Astrocyte (in vitro differentiated cells and primary cell): ENCODE measurements around the gene CORO2B. TPM values are rescaled to one million over a fixed set of nuclear protein-coding genes. Genes with fewer than 3 reads are reported as not detected.
A peak's percentile ranks its signal among the peaks of the same experiment; 100 is the strongest.

Experiments used
- DNase-seq: peaks from one replicate; pipeline ENCODE4 v3.0.0-alpha.2; 2010; ENCODE audit warnings: low read depth
- FAIRE-seq: peaks from 2 replicates; lab custom pipeline; 2011; peaks lifted over from hg19 to GRCh38; lab: Jason Lieb, UNC
- H2AFZ ChIP-seq: 2 replicates; pipeline ENCODE4 v1.6.0; 2012; ENCODE audit warnings: low read depth, low read length, inconsistent platforms
- H3K27ac ChIP-seq: 2 replicates; pipeline ENCODE4 v1.5.1; 2011; ENCODE audit warnings: low read depth, low read length, inconsistent platforms
- H3K27me3 ChIP-seq: 2 replicates; pipeline ENCODE4 v1.6.0; 2011; ENCODE audit warnings: low read length, inconsistent platforms; ENCODE audit not compliant: insufficient read depth
- H3K36me3 ChIP-seq: 2 replicates; pipeline ENCODE4 v1.5.1; 2011; ENCODE audit warnings: low read length, inconsistent platforms; ENCODE audit not compliant: insufficient read depth
- H3K4me1 ChIP-seq: 2 replicates; pipeline ENCODE4 v1.5.1; 2011; ENCODE audit warnings: low read length, inconsistent platforms; ENCODE audit not compliant: insufficient read depth
- H3K4me2 ChIP-seq: 2 replicates; pipeline ENCODE4 v1.6.0; 2012; ENCODE audit warnings: low read length, inconsistent platforms
- H3K4me3 ChIP-seq: 2 replicates; pipeline ENCODE4 v1.5.1; 2011; ENCODE audit warnings: low read depth, mild to moderate bottlenecking, low read length, inconsistent platforms; ENCODE audit not compliant: insufficient read depth
- H3K79me2 ChIP-seq: 2 replicates; pipeline ENCODE4 v1.6.0; 2012; ENCODE audit warnings: mild to moderate bottlenecking, low read length, inconsistent platforms; ENCODE audit not compliant: insufficient read depth
- H3K9ac ChIP-seq: 2 replicates; pipeline ENCODE4 v1.6.0; 2012; ENCODE audit warnings: mild to moderate bottlenecking, low read length, inconsistent platforms
- H3K9me3 ChIP-seq: 2 replicates; pipeline ENCODE4 v1.5.1; 2012; ENCODE audit warnings: low read depth, mild to moderate bottlenecking, low read length, inconsistent platforms; ENCODE audit not compliant: insufficient read depth
- H4K20me1 ChIP-seq: 2 replicates; pipeline ENCODE4 v1.6.0; 2012; ENCODE audit warnings: low read length, inconsistent platforms; ENCODE audit not compliant: insufficient read depth
- H3K27ac Mint-ChIP-seq: one replicate; pipeline ENCODE4 v1.8.0; 2021; ENCODE audit warnings: mild to moderate bottlenecking, mixed read lengths; ENCODE audit not compliant: unreplicated experiment
- H3K27me3 Mint-ChIP-seq: one replicate; pipeline ENCODE4 v1.8.0; 2021; ENCODE audit warnings: low read depth, mixed read lengths; ENCODE audit not compliant: unreplicated experiment
- H3K36me3 Mint-ChIP-seq: one replicate; pipeline ENCODE4 v1.8.0; 2021; ENCODE audit warnings: low read depth, mixed read lengths; ENCODE audit not compliant: unreplicated experiment
- H3K4me1 Mint-ChIP-seq: one replicate; pipeline ENCODE4 v1.8.0; 2021; ENCODE audit warnings: low read depth, mixed read lengths; ENCODE audit not compliant: unreplicated experiment
- H3K4me3 Mint-ChIP-seq: one replicate; pipeline ENCODE4 v1.8.0; 2021; ENCODE audit warnings: mild to moderate bottlenecking, moderate library complexity, mixed read lengths; ENCODE audit not compliant: unreplicated experiment
- H3K9me3 Mint-ChIP-seq: one replicate; pipeline ENCODE4 v1.8.0; 2021; ENCODE audit warnings: mild to moderate bottlenecking, mixed read lengths; ENCODE audit not compliant: unreplicated experiment
- CTCF ChIP-seq: IDR thresholded peaks from 2 replicates; pipeline ENCODE4 v1.5.1; 2011; ENCODE audit warnings: low read depth, mild to moderate bottlenecking, inconsistent platforms, low read length, moderate library complexity; ENCODE audit not compliant: insufficient read depth
- EZH2 ChIP-seq: IDR thresholded peaks from 2 replicates; pipeline ENCODE4 v1.6.1; 2012; ENCODE audit warnings: mild to moderate bottlenecking, low read length, inconsistent platforms; ENCODE audit not compliant: insufficient read depth
- total RNA-seq: library from RNA; stranded (reverse); gene quantifications from 2 replicates; pipeline ENCODE4 v1.2.1, GENCODE V29; 2021

The CORO2B gene
- total RNA-seq, 1 donor from 2014 or later: 7.4 TPM

- Mint-ChIP-seq H3K4me1 (peaks cover 11% of the 10 kb centered on the region), H3K27ac (peak overlapping the region; percentile 28), H3K36me3 (no peaks in the 10 kb centered on the region), H3K27me3 (peaks cover 36% of the 10 kb centered on the region), H3K9me3 (no peaks in the 10 kb centered on the region), H3K4me3 (no peak overlapping the region)
- DNase-seq (no peak), FAIRE-seq (no peak)
- H3K9ac ChIP-seq: no peak overlapping the region
- H3K9me3 ChIP-seq: no peaks in the 10 kb centered on the region
- peak overlapping the region; percentile 100 for H3K4me2 ChIP-seq
- no peak overlapping the region for H2AFZ ChIP-seq
- no peak for TF ChIP-seq EZH2
- no peak for TF ChIP-seq CTCF
- no peak overlapping the region for H3K4me3 ChIP-seq
- no peaks in the 10 kb centered on the region for H3K27me3 ChIP-seq
- no peaks in the 10 kb centered on the region for H3K4me1 ChIP-seq
- no peaks in the 10 kb centered on the region for H3K79me2 ChIP-seq
- no peak overlapping the region for H3K27ac ChIP-seq
- H4K20me1 ChIP-seq: no peaks in the 10 kb centered on the region
- no peaks in the 10 kb centered on the region for H3K36me3 ChIP-seq
Observed at GRCh38 chr15:68560501-68561113, 18.2 kb upstream of the CORO2B start.

GRCh38 chr15:68561171-68561900 is 17.5 kb upstream of the CORO2B start:
- Histone ChIP-seq H4K20me1 (no peaks in the 10 kb centered on the region), H3K36me3 (no peaks in the 10 kb centered on the region), H3K27me3 (no peaks in the 10 kb centered on the region), H3K4me3 (no peak overlapping the region), H3K27ac (no peak overlapping the region), H3K79me2 (no peaks in the 10 kb centered on the region), H3K4me1 (no peaks in the 10 kb centered on the region), H2AFZ (no peak overlapping the region), H3K9ac (no peak overlapping the region), H3K4me2 (no peak overlapping the region), H3K9me3 (no peaks in the 10 kb centered on the region)
- no peak for TF ChIP-seq CTCF
- TF ChIP-seq EZH2: no peak
- H3K4me3 Mint-ChIP-seq: no peak overlapping the region
- FAIRE-seq (no peak), DNase-seq (no peak)
- peaks cover 11% of the 10 kb centered on the region for H3K4me1 Mint-ChIP-seq
- H3K27ac Mint-ChIP-seq: no peak overlapping the region
- no peaks in the 10 kb centered on the region for H3K9me3 Mint-ChIP-seq
- peaks cover 34% of the 10 kb centered on the region for H3K27me3 Mint-ChIP-seq
- no peaks in the 10 kb centered on the region for H3K36me3 Mint-ChIP-seq

- H3K27ac ChIP-seq: no peak overlapping the region
- no peaks in the 10 kb centered on the region for H3K79me2 ChIP-seq
- H3K9me3 ChIP-seq: no peaks in the 10 kb centered on the region
- H3K4me3 Mint-ChIP-seq: no peak overlapping the region
- no peak overlapping the region for H3K4me2 ChIP-seq
- H3K27me3 Mint-ChIP-seq: peaks cover 29% of the 10 kb centered on the region
- no peak overlapping the region for H3K9ac ChIP-seq
- H3K27me3 ChIP-seq: no peaks in the 10 kb centered on the region
- H3K9me3 Mint-ChIP-seq: no peaks in the 10 kb centered on the region
- H3K4me3 ChIP-seq: no peak overlapping the region
- H3K36me3 Mint-ChIP-seq: no peaks in the 10 kb centered on the region
- peaks cover 8% of the 10 kb centered on the region for H3K4me1 Mint-ChIP-seq
- H3K4me1 ChIP-seq: no peaks in the 10 kb centered on the region
- FAIRE-seq: no peak
- no peak overlapping the region for H2AFZ ChIP-seq
- DNase-seq: no peak
- no peaks in the 10 kb centered on the region for H4K20me1 ChIP-seq
- no peak overlapping the region for H3K27ac Mint-ChIP-seq
- H3K36me3 ChIP-seq: no peaks in the 10 kb centered on the region
- TF ChIP-seq CTCF: no peak
- no peak for TF ChIP-seq EZH2
Observed at GRCh38 chr15:68561901-68562300, 16.9 kb upstream of the CORO2B start.
